Measurements from ENCODE around the gene SH3BP5.

SH3BP5 gene

DNA sequence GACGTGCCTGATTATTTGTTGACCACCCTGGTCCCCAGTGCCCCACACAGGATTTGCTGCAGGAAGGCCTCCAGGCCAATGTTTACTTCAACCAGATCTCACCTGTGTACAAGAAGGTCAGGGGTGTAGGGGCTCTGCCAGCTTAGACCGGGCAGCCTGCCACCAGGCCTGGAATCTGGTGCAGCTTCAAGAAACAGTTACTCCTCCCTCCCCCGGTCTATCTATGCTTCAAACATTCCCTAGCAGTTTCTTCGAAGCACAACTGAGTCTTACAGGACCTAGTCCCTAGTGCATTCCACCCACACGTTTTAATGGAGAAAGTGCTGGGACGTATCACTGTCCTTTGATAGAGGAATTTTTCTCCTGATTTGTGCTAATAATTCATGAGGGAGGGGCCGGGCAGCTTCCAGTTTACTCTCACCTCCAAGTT lies 8.0 kb downstream of the SH3BP5 start:
- no peak for DNase-seq

DNA sequence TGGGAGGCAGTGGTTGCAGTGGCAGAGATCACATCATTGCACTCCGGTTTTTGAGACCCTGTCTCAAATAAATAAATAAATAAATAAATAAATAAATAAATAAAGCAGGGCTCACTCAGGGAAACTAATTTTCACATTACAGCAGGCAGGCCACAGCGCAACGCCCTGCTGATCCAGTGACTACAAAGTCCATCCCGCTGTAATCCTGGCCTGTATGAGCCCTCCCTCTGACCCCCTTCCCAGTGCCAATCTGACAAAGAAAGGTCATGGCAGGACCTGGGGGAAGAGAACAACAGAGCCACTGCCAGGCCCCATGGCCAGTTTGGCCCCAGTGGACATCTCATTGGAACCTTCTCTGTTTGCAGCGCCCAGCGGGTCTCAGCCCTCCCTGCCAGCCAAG lies 9.3 kb downstream of the SH3BP5 start:
- DNase-seq, result no peak

DNA sequence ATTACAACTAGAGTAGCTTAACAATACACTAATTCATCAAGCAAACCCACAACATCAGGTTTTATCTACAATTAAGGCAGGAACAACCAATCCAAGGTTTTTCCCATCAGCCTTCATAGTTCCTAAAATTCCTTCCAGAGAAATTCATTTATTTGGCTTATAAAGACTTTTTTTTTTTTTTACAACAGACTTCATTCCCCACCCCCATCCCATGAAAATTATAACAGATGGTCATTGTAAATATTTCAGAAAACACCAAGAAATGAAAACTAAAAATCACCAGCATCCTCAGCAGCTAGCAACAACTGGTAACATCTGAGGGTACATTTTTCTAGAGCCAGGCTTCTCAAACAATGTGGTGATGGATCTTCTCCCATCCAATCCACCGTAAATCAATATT lies 11.0 kb downstream of the SH3BP5 start:
- DNase-seq, result no peak

DNA sequence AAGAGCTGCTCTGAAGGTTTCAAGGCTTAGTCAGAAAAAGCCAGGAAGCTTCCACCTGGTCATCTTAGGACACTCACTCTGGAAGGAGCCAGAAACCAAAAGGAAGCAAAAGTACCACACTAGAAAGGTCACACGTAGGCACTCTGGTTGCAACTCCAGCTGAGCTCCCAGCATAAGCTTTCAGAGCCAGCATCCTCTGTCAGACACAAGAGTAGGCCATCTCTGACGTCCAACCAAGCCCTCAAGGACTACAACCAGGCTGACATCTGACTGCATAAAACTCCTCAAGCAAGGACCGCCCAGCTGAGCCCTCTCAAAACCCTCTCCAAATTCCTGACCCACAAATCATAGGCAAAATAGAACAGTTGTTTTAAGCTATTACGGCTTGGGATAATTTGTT lies 12.8 kb downstream of the SH3BP5 start:
- peak; percentile 32 to 47 for DNase-seq

DNA sequence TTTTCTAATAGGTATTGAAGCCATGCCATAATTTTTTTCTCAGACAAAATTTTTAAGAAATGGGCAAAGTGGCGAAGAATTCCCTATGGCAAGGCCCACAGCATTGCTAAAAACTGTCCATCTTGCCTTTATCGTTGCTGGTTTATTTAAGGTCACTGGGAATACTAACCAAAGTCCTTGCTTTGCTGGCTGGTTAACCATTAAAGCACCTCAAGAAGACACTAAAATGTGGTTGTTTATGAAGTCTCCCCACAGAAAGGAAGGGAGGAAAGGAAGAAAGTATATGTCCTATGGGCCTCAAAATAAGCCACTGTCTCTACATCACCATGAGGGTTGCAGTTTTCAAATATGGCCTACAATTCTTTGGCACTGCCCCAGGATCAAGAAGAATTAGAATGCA lies 13.2 kb downstream of the SH3BP5 start:
- no peak for DNase-seq

DNA sequence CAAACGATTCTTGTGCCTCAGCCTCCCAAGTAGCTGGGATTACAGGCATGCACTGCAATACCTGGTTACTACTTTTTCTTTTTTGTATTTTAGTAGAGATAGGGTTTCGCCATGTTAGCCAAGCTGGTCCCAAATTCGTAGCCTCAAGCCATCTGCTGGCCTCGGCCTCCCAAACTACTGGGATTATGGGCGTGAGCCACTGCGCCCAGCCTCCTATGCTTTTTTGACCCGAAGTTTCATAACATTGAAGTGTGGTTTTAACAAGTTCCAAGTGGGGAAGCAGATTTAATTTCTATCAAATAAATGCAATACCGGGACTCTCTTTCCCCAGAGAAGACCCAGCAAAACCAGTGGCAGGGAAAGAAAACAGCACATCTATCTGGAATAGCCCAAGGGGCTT lies 13.7 kb downstream of the SH3BP5 start:
- DNase-seq, result no peak

DNA sequence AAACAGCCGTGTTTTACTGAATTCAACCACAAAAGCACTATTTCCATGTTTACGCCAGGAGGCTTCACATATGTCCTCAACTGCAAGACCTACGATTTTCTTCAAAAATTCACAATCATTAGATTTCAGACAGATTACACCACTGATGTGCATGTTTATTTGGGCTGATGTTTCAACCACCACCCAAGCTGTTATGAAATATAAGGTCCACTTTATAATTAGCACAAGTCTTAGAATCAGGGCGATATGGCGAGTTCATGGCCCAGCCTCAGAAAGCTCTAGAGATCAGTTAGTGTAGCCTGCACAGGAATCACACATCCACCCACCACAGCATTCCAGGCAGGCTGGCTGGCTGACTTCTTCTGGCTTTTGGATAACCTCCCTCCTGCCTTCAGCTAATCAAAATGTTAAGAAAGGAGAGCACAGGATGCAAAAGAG lies 15.4 kb downstream of the SH3BP5 start:
- DNase-seq, result no peak

DNA sequence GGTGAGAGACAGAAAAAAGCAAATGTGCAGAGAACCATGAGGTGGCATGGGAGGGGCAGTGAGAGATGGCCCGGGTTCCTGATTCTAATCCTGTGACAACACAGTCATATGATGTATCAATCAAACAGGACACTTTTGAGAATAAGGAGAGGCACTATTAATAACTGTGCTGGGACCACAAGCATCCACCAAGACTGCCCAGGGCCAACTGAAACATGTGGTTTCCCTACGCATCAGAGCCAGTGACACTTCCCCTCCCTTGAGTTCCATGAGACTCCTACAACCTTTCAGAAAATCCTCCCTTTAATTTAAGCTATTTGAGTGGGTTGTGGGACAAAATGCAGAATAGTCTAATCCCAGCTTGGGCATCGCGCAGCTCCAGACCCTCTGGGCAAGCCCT lies 17.4 kb downstream of the SH3BP5 start:
- DNase-seq, result no peak

DNA sequence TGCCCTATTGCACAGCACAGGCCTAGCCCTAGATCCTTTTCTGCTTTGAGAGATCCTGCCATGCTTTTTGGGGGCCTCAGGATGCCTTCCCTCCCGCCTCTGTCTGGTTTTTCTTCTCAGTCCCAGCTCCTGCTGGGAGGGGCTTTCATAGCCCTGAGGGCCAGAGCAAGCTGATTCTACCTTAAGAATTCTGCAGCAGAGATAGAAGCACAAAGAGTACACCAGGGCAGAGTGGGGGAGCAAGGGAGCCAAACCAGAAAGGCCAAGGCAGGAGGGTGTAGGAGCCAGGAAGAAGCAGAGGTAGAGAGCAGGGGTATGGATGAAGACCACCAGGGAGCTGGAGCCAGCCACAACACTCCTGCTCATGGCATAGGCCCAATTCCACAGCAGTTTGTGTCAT lies 18.1 kb downstream of the SH3BP5 start:
- DNase-seq, result no peak

DNA sequence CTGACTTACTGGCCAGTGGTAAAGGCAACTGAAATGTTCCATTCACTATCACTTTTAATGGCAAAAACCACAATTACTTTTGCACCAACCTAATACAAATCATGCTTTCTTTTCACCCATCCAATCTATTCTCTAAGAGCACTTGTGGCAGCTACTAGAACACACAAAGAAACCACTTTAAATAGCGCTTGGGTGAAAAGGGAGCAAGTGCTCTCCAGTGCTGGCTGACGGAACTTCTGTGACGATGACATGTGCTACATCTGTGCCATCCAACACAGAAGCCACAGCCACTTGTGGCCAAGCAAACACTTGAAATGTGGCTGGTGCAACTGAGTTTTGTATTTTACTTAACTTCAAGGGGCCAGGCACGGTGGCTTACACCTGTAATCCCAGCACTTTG lies 18.9 kb downstream of the SH3BP5 start:
- peak in 1 of 2 experiments; percentile 23 for DNase-seq

DNA sequence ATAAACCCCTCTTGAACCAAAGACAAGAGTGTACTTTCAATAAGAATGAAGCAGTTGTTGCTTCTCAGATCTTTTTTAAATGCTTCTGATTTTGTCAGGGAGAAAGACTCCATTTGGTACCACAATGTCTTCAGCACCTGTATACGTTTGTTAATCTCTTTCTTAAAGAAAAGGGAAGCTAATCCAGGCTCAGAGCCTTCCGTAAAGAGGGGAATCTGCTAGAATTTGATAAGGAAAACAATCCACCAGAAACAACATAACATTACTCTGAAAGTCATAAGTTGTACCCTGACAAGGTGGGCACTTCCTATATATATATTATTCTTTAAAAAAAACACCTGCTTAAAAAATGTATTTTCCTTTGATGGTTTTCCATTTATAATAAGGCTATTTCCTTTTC lies 19.8 kb downstream of the SH3BP5 start:
- DNase-seq, result no peak

DNA sequence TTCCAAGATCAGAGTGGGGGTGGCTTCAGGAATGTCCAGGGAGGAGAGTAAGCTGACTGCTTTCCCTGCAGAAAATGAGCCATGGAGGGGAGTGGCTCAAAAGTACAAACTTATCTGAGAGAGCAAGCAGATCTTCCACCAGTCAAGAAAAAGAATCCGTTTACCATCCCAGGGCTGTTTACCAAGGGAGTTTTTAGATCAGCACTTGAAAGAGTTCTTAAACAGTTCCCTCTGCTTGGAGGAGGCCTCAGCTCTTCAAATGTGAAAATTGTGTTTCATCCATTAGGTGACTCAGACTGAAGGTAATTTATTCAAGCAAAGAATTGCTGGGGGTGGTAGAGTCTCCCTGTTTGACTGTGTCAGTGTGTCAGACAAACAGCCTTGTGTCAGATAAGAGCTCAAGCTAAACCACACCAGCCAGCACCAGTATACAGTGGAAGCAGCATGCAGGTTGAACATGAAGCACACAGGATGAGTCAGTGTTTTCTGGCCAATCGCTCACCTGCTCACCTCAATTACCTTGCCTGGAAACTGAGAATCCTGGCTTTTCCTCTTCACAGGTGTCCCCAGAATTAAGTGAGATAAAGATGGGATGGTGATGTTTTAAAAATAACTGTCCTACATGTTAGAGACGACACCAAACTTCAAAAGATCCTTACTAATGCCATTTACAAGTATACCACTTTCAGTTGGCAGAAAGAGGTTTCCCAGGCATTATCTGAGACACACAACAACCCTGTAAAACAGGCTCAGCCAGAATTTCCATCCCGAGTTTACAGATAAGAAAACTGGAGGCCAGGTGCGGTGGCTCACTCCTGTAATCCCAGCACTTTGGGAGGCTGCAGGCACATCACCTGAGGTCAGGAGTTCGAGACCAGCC lies 21.7 kb downstream of the SH3BP5 start:
- no peak for DNase-seq

DNA sequence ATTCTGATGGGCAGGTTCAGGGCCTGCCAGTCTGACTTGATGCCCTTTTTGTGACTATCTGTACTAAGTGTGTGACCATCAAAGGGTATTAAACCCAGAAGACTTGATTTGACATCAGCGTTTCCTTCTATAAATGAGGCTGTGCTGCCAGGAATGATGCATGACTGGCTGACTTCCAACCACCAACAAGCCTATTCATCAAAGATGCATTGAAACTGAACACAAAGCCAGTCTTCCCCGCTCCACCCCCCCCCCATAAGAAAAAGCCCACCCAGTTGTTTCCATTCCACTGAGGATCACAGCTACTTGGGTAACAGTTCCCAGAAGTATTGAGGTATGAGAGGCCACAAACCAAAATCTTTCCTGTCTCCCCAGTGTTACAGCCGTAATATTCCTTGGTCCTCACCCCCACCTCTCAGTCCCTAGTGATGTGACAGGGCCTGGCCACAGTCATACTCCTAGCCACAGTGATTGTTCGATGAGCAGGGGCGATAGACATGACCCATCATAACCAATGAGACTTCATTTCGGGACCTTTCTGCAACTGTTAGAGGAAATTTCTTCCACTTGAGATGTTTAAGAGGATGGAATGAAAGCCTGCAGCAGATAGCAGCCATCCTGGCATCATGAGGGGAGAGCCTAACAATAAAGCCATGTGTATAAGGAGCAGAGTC lies 22.6 kb downstream of the SH3BP5 start:
- DNase-seq, result no peak

DNA sequence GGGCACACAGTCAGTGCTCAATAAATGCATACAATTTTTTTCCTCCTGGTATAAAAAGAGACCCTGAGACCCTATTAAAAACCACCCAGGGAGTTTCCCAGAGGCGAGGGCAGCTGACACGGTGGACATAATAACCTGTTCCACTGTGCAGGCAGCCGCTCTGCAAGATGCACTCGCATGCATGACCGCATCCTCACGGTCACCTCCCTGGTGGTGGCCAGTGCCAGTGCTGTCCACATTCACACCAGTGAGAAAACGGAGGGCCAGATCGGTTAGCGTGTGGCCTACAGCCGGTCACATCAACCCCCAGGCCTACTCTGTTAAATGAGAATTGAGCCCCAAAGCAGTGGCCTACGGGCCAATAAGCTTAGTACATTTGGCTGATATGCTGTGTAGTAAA lies 24.8 kb downstream of the SH3BP5 start:
- no peak for DNase-seq

DNA sequence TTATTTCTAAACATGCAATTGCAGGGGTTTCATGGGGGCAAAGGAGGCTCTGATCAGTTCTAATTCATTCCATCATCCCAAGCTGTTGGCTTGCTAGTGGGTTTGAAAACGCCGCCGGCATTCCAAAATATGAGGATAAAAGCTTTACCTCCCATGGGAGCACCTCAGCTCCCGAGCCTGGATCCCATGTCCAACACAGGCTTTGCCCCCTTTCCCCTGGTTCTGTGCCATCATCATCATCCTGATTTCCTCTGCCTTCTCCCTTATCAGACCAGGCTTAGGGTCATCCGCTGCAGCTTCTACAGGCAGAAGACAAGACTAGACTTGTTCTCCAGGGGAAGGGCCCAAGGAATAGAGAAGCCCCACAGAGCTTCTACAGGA lies 25.4 kb downstream of the SH3BP5 start:
- DNase-seq, result no peak

DNA sequence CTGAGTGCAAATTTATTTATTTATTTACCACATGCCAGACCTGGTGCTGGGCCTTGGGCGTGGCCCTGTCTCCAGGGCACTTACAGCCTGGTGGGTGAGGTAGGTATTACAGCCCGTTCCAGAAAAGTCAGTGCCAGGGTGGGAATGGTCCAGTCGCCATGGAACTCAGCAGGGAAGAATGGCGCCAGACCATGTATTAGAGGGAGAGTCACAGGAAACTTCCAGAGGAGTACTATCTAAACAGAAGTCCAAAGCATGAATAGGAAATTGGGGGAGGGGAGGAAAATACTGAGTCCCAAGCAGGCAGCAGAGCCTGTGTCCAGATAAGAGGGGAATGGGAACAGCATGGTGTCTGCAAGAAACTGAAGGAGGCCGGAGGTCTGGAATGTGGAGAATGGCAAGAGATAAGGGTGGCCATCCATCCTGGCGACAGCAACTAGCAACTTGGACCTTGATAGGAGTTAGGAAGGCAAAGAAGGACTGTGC lies 27.0 kb downstream of the SH3BP5 start:
- peak in 1 of 2 experiments; percentile 2 for DNase-seq

DNA sequence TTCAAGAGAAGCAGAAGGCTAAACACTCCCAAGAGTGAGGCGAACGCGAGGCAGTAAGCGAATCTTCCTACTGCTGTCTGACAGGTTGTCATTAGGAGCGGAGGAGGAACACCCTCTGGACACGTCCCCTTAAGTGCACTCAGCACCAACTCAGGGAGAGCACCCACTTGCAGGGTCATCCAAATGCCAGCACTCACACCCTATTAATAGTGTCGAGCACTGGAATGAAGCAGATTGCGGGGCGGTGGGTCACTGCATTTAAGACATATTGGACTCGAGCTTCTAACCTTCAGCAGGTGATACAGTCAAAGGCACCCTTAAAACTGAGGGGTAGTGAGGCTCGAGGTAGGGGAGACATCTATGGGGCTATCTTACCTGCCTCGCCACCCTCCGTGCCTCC lies 28.7 kb downstream of the SH3BP5 start:
- no peak for DNase-seq

DNA sequence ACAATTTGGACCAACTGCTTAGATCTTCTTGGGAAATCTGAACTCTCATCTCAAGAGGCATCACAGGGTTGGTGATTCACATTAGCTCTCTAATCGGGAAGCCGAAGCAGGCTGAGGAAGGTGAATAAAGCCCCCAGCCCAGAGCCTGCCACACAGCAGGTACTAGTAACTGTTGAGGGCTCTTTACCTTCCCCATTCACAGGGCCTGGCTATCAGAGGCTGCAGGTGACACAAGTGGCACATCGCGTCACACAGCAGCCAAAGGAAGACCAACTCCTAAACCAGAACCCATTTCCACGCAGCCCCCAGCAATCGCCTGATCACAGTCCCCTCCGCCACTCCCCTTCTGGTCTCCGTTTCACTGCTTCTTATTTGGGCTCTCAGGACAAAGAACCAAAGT lies 29.2 kb downstream of the SH3BP5 start:
- DNase-seq, result no peak

DNA sequence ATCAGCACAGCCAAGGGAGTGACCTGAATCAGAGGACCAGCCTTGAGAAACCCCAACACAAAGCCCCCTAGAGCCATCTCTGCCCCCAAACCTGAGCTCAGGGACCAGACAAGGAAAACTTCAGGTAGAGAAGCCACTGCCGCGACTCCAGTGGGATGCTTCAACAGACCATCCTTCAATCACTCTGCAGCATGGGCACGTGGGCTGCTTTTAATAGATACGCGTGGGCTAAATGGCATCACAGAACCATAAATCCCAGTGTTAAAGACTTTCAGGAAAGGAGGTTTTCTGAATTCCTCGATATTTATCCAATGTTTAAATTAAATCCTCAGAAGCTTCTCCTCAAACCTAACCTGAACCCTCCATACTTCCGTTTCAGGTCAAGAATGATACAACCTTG lies 30.6 kb downstream of the SH3BP5 start:
- DNase-seq, result no peak

DNA sequence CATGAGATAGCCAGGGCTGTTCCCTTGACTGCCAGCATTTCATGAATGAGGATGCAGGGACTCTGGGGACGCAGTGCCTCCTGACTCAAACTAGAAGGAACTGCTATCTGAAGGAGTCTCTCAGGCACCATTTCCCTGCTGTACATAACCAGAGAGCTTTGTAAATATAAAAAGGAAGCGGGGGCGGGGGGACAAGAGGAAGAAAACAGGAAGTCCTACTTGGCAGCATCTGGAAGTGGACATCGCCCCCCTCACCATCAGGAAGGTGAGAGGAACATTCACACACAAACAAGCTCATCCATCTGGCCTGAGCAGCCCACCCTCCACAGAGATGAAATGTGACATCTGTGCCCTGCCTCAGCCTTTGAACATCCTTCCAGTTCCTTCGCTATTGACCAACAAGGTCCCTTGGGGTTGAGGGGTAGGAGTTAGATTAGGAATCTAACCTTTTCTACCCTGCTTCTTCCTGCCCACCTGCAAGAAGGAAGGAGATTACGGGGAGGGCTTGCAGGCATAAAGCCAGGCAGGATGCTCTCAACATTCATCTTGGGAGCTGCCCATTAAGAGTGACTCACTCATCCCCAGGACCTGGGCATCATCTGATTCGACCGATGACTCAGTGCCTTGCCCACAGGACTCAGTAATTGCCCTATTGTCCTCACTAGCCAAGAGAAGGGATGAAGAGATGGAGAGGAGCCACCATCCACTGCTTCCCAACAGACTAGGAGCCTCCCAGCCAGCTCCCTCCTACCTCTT lies 31.9 kb downstream of the SH3BP5 start:
- peak; percentile 23 to 57 for DNase-seq

DNA sequence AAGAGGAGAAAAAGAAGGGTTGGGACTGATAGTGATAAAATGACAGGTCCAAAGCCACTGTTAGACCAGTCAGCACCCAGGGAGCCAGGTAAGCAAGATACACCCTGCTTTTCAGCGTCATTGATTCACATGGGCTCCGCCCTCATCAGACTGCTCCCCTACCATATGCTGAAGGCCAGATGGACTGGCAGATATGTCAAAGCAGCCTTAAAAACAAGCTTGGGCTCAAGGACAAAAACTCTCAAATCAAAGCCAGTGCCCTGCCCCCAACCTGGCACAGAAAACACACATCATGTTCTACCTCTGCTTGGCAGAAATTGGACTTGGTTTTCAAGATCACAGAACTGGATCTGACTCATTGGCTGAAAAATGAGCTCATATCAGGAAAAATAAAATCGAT lies 33.4 kb downstream of the SH3BP5 start:
- peak; percentile 91 for DNase-seq

DNA sequence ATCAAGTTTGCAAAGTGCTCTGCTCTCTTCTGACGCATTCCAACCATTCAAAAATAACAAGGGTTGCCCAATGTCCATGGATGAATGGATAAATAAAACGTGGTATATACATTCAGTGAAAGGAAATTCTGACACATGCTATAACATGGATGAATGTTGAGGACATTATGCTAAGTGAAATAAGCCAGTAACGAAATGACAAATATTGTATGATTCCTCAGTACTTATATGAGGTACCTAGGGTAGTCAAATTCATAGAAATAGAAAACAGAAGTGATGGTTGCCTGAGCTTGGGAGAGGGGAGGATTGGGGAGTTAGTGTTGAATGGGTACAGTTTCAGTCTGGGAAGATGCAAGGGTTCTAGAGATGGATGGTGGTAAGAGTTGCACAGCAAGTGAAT lies 33.9 kb downstream of the SH3BP5 start:
- no peak for DNase-seq

DNA sequence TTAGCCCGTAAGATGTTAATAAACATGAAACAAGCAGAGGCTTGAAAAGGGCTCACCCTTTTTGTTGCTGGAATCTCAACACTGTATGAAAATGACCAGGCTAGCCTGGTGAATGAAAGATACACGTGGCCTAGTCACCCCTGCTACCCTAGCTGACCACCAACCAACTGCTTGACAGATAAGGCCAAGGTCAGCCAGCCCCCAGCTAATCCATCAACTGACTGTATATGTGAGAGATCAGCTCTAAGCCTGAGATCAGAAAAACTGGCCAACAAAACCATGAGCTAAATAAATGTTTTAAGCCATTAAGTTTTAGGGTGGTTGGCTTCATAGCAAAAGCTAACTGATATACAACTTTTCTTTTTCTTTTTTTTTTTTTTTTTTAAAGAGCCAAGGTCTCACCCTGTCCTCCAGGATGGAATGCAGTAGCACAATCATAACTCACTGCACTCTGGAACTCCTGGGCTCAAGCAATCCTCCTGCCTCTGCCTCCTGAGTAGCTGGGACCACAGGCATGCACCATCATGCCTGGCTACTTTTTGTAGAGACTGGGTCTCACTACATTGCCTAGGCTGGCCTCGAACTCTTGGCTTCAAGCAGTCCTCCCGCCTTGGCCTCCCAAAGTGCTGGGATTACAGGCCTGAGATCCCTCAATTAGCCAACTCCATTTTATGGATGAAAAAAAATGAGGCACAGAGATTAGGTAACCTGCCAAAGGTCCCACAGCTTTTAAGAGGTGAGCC lies 34.6 kb downstream of the SH3BP5 start:
- DNase-seq, result no peak

All from NCI-H524 (cell line).